Measurements from ENCODE around the gene IDH3B.

The IDH3B gene

DNA sequence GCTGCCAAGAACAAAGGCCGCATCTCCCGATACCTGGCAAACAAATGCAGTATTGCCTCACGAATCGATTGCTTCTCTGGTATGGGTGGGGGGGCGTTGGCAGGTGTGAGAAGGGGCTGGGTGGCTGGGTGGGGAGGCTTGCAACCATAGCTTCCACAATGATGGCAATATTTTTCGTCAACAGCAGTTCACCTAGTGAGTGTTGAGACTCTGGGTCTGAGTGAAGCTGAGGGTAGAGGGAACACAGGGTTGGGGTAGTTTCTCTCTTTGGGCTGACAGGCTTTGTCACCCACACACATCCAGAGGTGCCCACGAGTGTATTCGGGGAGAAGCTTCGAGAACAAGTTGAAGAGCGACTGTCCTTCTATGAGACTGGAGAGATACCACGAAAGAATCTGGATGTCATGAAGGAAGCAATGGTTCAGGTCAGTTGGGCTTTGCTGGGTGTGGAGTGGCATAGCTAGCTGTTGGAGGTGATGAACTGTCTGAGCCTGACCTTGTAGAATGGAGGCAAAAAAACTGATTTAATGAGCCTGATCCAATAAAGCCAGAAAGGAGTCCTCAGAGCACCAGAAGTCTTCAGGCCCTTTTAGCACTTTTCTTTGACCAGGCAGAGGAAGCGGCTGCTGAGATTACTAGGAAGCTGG lies 7.4 kb downstream of the IDH3B start:
- DNase-seq (ENCODE audit: low spot score): no peak

GRCh38 chr20:2655331-2656116 lies 8.5 kb downstream of the IDH3B start:
- no peak for DNase-seq (ENCODE audit: low spot score)

- DNase-seq (ENCODE audit: low spot score): no peak
These were observed 9.2 kb downstream of the IDH3B start for GRCh38 chr20:2654831-2655230.

DNA sequence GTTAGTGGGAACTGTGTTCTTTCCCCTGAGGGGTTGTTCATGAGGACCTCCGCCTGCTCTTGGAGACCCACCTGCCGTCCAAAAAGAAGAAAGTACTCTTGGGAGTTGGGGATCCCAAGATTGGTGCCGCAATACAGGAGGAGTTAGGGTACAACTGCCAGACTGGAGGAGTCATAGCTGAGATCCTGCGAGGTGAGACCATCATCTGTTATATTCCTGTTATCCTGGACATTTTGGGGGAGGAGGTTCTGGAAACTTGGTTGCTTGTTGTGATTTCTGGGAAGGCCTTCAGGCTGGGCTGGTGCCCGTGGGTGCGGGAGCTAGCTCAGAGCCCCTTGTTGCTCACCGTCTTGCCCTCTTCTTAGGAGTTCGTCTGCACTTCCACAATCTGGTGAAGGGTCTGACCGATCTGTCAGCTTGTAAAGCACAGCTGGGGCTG lies 9.6 kb downstream of the IDH3B start:
- no peak for DNase-seq (ENCODE audit: low spot score)

- DNase-seq (ENCODE audit: low spot score): no peak
These were observed 10.2 kb downstream of the IDH3B start for GRCh38 chr20:2653556-2654383.

DNA sequence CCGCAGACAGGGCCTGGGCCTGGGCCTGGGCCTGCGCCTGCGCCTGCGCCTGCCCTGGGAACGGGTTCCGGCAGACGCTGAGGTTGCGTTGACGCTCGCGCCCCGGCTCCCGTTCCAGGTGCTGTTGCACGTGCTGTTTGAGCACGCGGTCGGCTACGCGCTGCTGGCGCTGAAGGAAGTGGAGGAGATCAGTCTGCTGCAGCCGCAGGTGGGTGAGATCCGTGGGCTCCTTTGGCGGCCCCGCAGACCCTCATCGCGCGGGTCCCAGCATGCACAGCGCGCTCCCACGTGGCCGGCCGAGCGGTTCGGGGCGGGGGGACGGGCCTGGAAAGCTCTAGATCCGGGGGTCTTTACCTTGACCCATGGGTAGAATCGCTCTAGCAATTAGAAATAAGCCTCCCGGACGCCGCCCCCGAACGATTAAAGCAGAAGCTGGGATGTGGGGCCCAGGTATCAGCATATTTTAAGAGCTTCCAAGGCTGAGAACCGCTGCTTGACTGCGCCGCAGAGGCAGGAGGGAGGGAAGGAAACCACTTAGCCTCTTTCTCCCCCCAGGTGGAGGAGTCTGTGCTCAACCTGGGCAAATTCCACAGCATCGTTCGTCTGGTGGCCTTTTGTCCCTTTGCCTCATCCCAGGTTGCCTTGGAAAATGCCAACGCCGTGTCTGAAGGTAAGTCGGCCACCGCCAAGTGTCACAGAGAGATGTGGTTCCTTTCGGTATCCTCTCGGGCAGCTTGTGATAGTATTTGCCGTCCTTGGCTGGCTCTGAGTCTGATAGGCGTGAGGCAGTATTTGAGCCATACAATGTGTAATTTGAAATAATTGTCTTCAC lies 11.1 kb downstream of the IDH3B start:
- DNase-seq (ENCODE audit: low spot score): peak; percentile 15

DNA sequence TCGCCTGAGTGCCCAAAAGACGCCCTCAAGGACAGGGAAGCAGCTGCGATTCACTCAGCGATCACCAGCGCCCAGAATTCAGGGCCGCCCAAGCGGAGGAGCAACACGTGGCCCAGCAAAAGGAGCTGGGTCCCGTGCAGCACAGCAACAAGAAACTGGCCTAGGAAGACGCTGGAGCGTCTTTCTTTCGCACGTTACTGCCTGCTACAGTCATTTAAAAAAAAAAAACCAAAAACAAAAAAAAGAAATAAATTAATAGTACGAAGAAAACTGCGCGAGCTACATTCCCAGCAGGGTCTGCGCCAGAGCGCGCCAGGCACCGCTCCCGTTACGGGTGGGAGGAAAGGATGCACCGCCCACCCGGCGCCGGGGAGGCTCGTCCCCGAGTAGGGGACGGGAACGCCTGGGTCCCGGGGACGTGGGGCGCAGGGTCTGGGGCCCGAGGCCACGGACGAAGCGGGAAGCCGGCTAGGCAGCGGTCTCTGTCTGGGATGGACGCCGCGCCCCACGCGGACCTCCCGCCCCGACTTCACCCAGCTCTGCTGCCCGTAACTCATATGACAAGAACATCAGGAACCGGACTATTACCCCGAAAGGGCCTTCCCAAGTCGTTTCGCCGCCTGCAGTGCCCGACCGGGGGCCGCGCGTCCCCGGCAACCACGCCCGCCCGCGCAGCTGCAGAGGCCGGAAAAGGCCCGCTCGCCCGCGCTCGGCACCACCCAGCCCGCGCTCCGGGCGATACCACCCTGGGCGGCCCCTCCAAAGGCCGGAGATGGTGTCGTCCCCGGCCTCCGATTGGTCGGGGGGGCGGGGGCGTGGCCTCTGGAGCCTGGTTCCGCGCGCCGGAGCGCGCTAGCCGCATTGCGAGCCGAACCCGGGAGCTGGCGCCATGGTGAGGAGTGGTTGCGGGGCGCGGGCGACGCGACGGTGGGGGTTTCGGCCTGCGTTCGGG lies 12.0 kb downstream of the IDH3B start, which contains the start of gene NOP56:
Gene NOP56 (plus strand): TSS at position 861 of the 952 bp plus-strand sequence. CDS start 29 bp downstream, at position 890.
- DNase-seq (ENCODE audit: low spot score): peak; percentile 91

GRCh38 chr20:2643708-2644107 lies 20.3 kb downstream of the IDH3B start:
- no peak for DNase-seq (ENCODE audit: low spot score)

- no peak for DNase-seq (ENCODE audit: low spot score)
These were observed 23.1 kb downstream of the IDH3B start for GRCh38 chr20:2640899-2641298.

GRCh38 chr20:2640260-2640659 lies 23.8 kb downstream of the IDH3B start:
- no peak for DNase-seq (ENCODE audit: low spot score)

- DNase-seq (ENCODE audit: low spot score): no peak
These were observed 26.8 kb downstream of the IDH3B start for GRCh38 chr20:2637246-2637645.

GRCh38 chr20:2633381-2633780 lies 30.6 kb downstream of the IDH3B start:
- no peak for DNase-seq (ENCODE audit: low spot score)

- DNase-seq (ENCODE audit: low spot score): no peak
These were observed 32.8 kb downstream of the IDH3B start for GRCh38 chr20:2631228-2631627.

- no peak for DNase-seq (ENCODE audit: low spot score)
These were observed 37.0 kb downstream of the IDH3B start for GRCh38 chr20:2626853-2627541.

DNA sequence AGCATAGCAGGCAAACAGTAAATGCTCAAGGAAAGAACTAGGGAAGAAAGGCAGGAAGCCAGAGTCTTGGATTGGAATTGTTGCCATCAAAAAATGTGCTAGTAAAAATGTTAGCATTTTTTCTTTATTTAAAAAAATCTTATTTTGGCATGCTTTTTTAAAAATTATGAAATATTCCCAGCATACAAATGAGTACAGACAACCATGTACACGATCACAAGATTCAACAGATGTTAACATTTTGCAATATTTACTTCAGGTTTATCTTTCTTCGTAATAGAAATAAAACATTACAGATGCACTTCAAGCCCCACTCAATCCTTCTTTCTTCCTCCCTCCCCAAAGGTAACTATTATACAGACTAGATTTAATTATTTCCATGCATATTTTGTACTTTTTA lies 39.0 kb downstream of the IDH3B start:
- no peak for DNase-seq (ENCODE audit: low spot score)

- no peak for DNase-seq (ENCODE audit: low spot score)
These were observed 39.8 kb downstream of the IDH3B start for GRCh38 chr20:2624190-2624589.

GRCh38 chr20:2619961-2620595 lies 43.9 kb downstream of the IDH3B start:
- no peak for DNase-seq (ENCODE audit: low spot score)

- DNase-seq (ENCODE audit: low spot score): no peak
These were observed 44.7 kb downstream of the IDH3B start for GRCh38 chr20:2619337-2619736.

- no peak for DNase-seq (ENCODE audit: low spot score)
These were observed 45.2 kb downstream of the IDH3B start for GRCh38 chr20:2618815-2619214.
